ENCODE results near the gene MRPL20. TPM values are rescaled to one million over a fixed set of nuclear protein-coding genes. Genes with fewer than 3 reads are reported as not detected.

The MRPL20 gene
- total RNA-seq, 2 experiments from 2014 or later: 95.2 to 130 TPM

- no peak overlapping the region for H3K27ac Mint-ChIP-seq
- ATAC-seq: no peak
- peaks cover 8% of the 10 kb centered on the region for H3K4me1 Mint-ChIP-seq
- H3K27me3 Mint-ChIP-seq: no peaks in the 10 kb centered on the region
- no peaks in the 10 kb centered on the region for H3K36me3 Mint-ChIP-seq
- no peaks in the 10 kb centered on the region for H3K9me3 Mint-ChIP-seq (ENCODE audit: low read depth)
- CTCF ChIA-PET: interaction anchor here (1.5 kb wide), 1 partner anchor 8 kb away, joined by 3 read pairs; no protein-coding TSS in a partner anchor
- no peak overlapping the region for H3K4me3 Mint-ChIP-seq
- no peak for DNase-seq
Measured at GRCh38 chr1:1360506-1361169, 46.5 kb downstream of the MRPL20 start.

- no peak overlapping the region for H3K27ac Mint-ChIP-seq
- H3K4me3 Mint-ChIP-seq: no peak overlapping the region
- peaks cover 8% of the 10 kb centered on the region for H3K4me1 Mint-ChIP-seq
- CTCF ChIA-PET: interaction anchor here (1.5 kb wide), 2 partner anchors 9 to 12 kb away, joined by 3 to 7 read pairs; no protein-coding TSS in a partner anchor
- no peaks in the 10 kb centered on the region for H3K36me3 Mint-ChIP-seq
- H3K9me3 Mint-ChIP-seq (ENCODE audit: low read depth): no peaks in the 10 kb centered on the region
- DNase-seq (no peak), ATAC-seq (no peak)
- H3K27me3 Mint-ChIP-seq: no peaks in the 10 kb centered on the region
Measured at GRCh38 chr1:1359664-1360468, 47.2 kb downstream of the MRPL20 start.

- no peak overlapping the region for H3K4me3 Mint-ChIP-seq
- H3K36me3 Mint-ChIP-seq: no peaks in the 10 kb centered on the region
- ATAC-seq: peak; percentile 48
- DNase-seq: no peak
- H3K9me3 Mint-ChIP-seq (ENCODE audit: low read depth): no peaks in the 10 kb centered on the region
- peak overlapping the region; percentile 26 for H3K27ac Mint-ChIP-seq
- peaks cover under 1% of the 10 kb centered on the region for H3K27me3 Mint-ChIP-seq
- CTCF ChIA-PET: interaction anchor here (1.5 kb wide), 2 partner anchors 9 to 13 kb away, joined by 3 to 7 read pairs; no protein-coding TSS in a partner anchor
- peaks cover 9% of the 10 kb centered on the region for H3K4me1 Mint-ChIP-seq
Measured at GRCh38 chr1:1359308-1359663, 47.8 kb downstream of the MRPL20 start.

GRCh38 chr1:1358433-1359271 is 48.4 kb downstream of the MRPL20 start, which contains the start of gene MXRA8:
Gene MXRA8, minus strand, starts transcription at chr1:1358555. Its CDS starts 51 bp downstream, at chr1:1358504.
- peak within 1 kb of the TSS; percentile 26 for H3K27ac Mint-ChIP-seq

GRCh38 chr1:1357871-1358432 is 49.1 kb downstream of the MRPL20 start:
- Mint-ChIP-seq H3K36me3 (no peaks in the 10 kb centered on the region), H3K4me1 (peaks cover 11% of the 10 kb centered on the region), H3K9me3 (ENCODE audit: low read depth) (no peaks in the 10 kb centered on the region), H3K4me3 (no peak overlapping the region), H3K27ac (no peak overlapping the region), H3K27me3 (peaks cover 14% of the 10 kb centered on the region)
- no peak for ATAC-seq
- no peak for DNase-seq
- CTCF ChIA-PET: interaction anchor here (1.2 to 1.7 kb wide), 2 partner anchors 14 to 17 kb away, joined by 3 to 5 read pairs; partner anchors contain the start of gene AURKAIP1

More at GRCh38 chr1:1358433-1359271, 48.4 kb downstream of the MRPL20 start, which contains the start of gene MXRA8:
- no peak for DNase-seq
- Mint-ChIP-seq H3K9me3 (ENCODE audit: low read depth) (no peaks in the 10 kb centered on the region), H3K4me3 (no peak within 1 kb of the TSS), H3K36me3 (no peaks in the 10 kb centered on the region), H3K27me3 (peaks cover 7% of the 10 kb centered on the region), H3K4me1 (peaks cover 11% of the 10 kb centered on the region)
- CTCF ChIA-PET: interaction anchor here (1.2 to 1.7 kb wide), 3 partner anchors 13 to 16 kb away, joined by 3 to 7 read pairs (median 5); partner anchors contain the start of gene AURKAIP1
- no peak for ATAC-seq

- H3K36me3 Mint-ChIP-seq: no peaks in the 10 kb centered on the region
- ATAC-seq: no peak
- CTCF ChIA-PET: interaction anchor here (1.2 kb wide), 1 partner anchor 15 kb away, joined by 3 read pairs; no protein-coding TSS in a partner anchor
- peaks cover 25% of the 10 kb centered on the region for H3K27me3 Mint-ChIP-seq
- H3K4me1 Mint-ChIP-seq: peaks cover 15% of the 10 kb centered on the region
- DNase-seq: no peak
- no peaks in the 10 kb centered on the region for H3K9me3 Mint-ChIP-seq (ENCODE audit: low read depth)
- no peak overlapping the region for H3K27ac Mint-ChIP-seq
- H3K4me3 Mint-ChIP-seq: no peak overlapping the region
Measured at GRCh38 chr1:1356796-1357401, 50.2 kb downstream of the MRPL20 start.

- no peak for DNase-seq
- CTCF ChIA-PET: interaction anchor here (5.0 kb wide), 1 partner anchor 14 kb away, joined by 42 read pairs; no protein-coding TSS in a partner anchor
- H3K4me1 Mint-ChIP-seq: peaks cover 15% of the 10 kb centered on the region
- ATAC-seq: no peak
- H3K9me3 Mint-ChIP-seq (ENCODE audit: low read depth): no peaks in the 10 kb centered on the region
- H3K4me3 Mint-ChIP-seq: no peak overlapping the region
- peaks cover 25% of the 10 kb centered on the region for H3K27me3 Mint-ChIP-seq
- H3K36me3 Mint-ChIP-seq: no peaks in the 10 kb centered on the region
- no peak overlapping the region for H3K27ac Mint-ChIP-seq
Measured at GRCh38 chr1:1356166-1356795, 50.8 kb downstream of the MRPL20 start.

- CTCF ChIA-PET: interaction anchor here (5.0 kb wide), 1 partner anchor 15 kb away, joined by 42 read pairs; no protein-coding TSS in a partner anchor
- H3K27ac Mint-ChIP-seq: no peak overlapping the region
- no peaks in the 10 kb centered on the region for H3K9me3 Mint-ChIP-seq (ENCODE audit: low read depth)
- no peak overlapping the region for H3K4me3 Mint-ChIP-seq
- no peaks in the 10 kb centered on the region for H3K36me3 Mint-ChIP-seq
- H3K4me1 Mint-ChIP-seq: peaks cover 15% of the 10 kb centered on the region
- ATAC-seq (no peak), DNase-seq (no peak)
- peaks cover 25% of the 10 kb centered on the region for H3K27me3 Mint-ChIP-seq
Measured at GRCh38 chr1:1355416-1355815, 51.7 kb downstream of the MRPL20 start.

- H3K4me1 Mint-ChIP-seq: peaks cover 15% of the 10 kb centered on the region
- ATAC-seq (no peak), DNase-seq (no peak)
- no peaks in the 10 kb centered on the region for H3K36me3 Mint-ChIP-seq
- no peak overlapping the region for H3K4me3 Mint-ChIP-seq
- no peaks in the 10 kb centered on the region for H3K9me3 Mint-ChIP-seq (ENCODE audit: low read depth)
- H3K27me3 Mint-ChIP-seq: peaks cover 25% of the 10 kb centered on the region
- H3K27ac Mint-ChIP-seq: no peak overlapping the region
- CTCF ChIA-PET: interaction anchor here (5.0 kb wide), 1 partner anchor 16 kb away, joined by 42 read pairs; no protein-coding TSS in a partner anchor
Measured at GRCh38 chr1:1354271-1355247, 52.5 kb downstream of the MRPL20 start.

GRCh38 chr1:1353389-1354151 is 53.5 kb downstream of the MRPL20 start:
- Mint-ChIP-seq H3K36me3 (no peaks in the 10 kb centered on the region), H3K4me3 (no peak overlapping the region), H3K27me3 (peaks cover 25% of the 10 kb centered on the region), H3K4me1 (peaks cover 7% of the 10 kb centered on the region), H3K9me3 (ENCODE audit: low read depth) (no peaks in the 10 kb centered on the region), H3K27ac (no peak overlapping the region)
- DNase-seq: no peak
- CTCF ChIA-PET: interaction anchor here (1.0 to 5.0 kb wide), 3 partner anchors 17 to 87 kb away, joined by 3 to 42 read pairs (median 3); partner anchors contain the start of gene CCNL2
- no peak for ATAC-seq

Measured in activated CD8-positive, alpha-beta memory T cell treated with anti-CD3 and anti-CD28 coated beads, Interleukin-2, amount 10 ng/mL, durations not matched to agents 7 days and 5 days (primary cell).